Osteoblast (primary cell): Measurements from ENCODE around the gene ANO2. TPM values are rescaled to one million over a fixed set of nuclear protein-coding genes. Genes with fewer than 3 reads are reported as not detected.

Experiments
- DNase-seq: peaks from one replicate; pipeline ENCODE4 v3.0.0; 2011; ENCODE audit warnings: low spot score, mixed read lengths; ENCODE audit not compliant: insufficient read length; ENCODE audit errors: missing footprints
- H2AFZ ChIP-seq: 2 replicates; pipeline ENCODE4 v1.6.0; 2011; ENCODE audit warnings: mild to moderate bottlenecking, low read length
- H3K27ac ChIP-seq: 2 replicates; pipeline ENCODE4 v1.5.1; 2011; ENCODE audit warnings: mild to moderate bottlenecking, low read depth, low read length, moderate library complexity
- H3K27me3 ChIP-seq: 2 replicates; pipeline ENCODE4 v1.6.0; 2012; ENCODE audit warnings: mild to moderate bottlenecking, control low read depth, inconsistent platforms, low read length, moderate library complexity; ENCODE audit not compliant: insufficient read depth
- H3K36me3 ChIP-seq: 2 replicates; pipeline ENCODE4 v1.5.1; 2011; ENCODE audit warnings: mild to moderate bottlenecking, low read length, control low read depth, moderate library complexity; ENCODE audit not compliant: insufficient read depth
- H3K4me1 ChIP-seq: 2 replicates; pipeline ENCODE4 v1.5.1; 2011; ENCODE audit warnings: mild to moderate bottlenecking, low read length, control low read depth, moderate library complexity; ENCODE audit not compliant: insufficient read depth
- H3K4me2 ChIP-seq: 2 replicates; pipeline ENCODE4 v1.6.0; 2011; ENCODE audit warnings: mild to moderate bottlenecking, low read length; ENCODE audit not compliant: insufficient read depth
- H3K4me3 ChIP-seq: fragments of 200-600 bp; sonication (generic); 3 replicates; pipeline ENCODE4 v1.5.1; 2012; ENCODE audit warnings: mild to moderate bottlenecking, low read length, inconsistent platforms; ENCODE audit not compliant: insufficient read depth
- H3K79me2 ChIP-seq: 2 replicates; pipeline ENCODE4 v1.6.0; 2012; ENCODE audit warnings: mild to moderate bottlenecking, low read length, control low read depth, inconsistent platforms; ENCODE audit not compliant: insufficient read depth
- H3K9me3 ChIP-seq: 2 replicates; pipeline ENCODE4 v1.5.1; 2011; ENCODE audit warnings: low read depth, low read length, control low read depth
- H4K20me1 ChIP-seq: 2 replicates; pipeline ENCODE4 v1.6.0; 2012; ENCODE audit warnings: mild to moderate bottlenecking, low read length, control low read depth; ENCODE audit not compliant: insufficient read depth
- total RNA-seq: library from RNA; depleted of rRNA; stranded (reverse); fragments of >200 nt; gene quantifications from 2 replicates; pipeline ENCODE4 v1.2.3, GENCODE V29; 2012
- TF ChIP-seq, protein P1 (sequence below): IDR thresholded peaks from 2 replicates; pipeline ENCODE4 v1.5.1; 2011; ENCODE audit warnings: mild to moderate bottlenecking, low read depth, low read length, moderate library complexity; ENCODE audit errors: extremely low read depth

The ANO2 gene
- total RNA-seq, 1 donor = under 0.01 TPM

DNA sequence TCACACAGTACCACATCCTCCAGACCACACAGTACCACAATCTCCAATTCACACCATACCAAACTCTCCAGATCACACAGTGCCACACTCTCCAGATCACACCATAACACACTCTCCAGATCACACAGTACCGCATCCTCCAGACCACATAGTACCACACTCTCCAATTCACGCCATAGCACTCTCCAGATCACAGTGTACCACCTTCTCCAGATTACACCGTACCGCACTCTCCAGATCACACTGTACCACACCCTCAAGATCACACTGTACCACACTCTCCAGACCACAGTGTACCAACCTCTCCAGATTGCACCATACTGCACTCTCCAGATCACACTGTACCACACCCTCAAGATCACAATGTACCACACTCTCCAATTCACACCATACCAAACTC lies 328.2 kb downstream of the ANO2 start:
- Histone ChIP-seq H3K4me3 (no peak overlapping the region), H3K27ac (no peak overlapping the region), H4K20me1 (no peaks in the 10 kb centered on the region), H3K36me3 (no peaks in the 10 kb centered on the region), H3K27me3 (no peaks in the 10 kb centered on the region), H3K4me1 (no peaks in the 10 kb centered on the region), H3K9me3 (no peaks in the 10 kb centered on the region), H2AFZ (no peak overlapping the region), H3K4me2 (no peak overlapping the region), H3K79me2 (no peaks in the 10 kb centered on the region)
- no peak for DNase-seq
- TF ChIP-seq, protein P1, sequence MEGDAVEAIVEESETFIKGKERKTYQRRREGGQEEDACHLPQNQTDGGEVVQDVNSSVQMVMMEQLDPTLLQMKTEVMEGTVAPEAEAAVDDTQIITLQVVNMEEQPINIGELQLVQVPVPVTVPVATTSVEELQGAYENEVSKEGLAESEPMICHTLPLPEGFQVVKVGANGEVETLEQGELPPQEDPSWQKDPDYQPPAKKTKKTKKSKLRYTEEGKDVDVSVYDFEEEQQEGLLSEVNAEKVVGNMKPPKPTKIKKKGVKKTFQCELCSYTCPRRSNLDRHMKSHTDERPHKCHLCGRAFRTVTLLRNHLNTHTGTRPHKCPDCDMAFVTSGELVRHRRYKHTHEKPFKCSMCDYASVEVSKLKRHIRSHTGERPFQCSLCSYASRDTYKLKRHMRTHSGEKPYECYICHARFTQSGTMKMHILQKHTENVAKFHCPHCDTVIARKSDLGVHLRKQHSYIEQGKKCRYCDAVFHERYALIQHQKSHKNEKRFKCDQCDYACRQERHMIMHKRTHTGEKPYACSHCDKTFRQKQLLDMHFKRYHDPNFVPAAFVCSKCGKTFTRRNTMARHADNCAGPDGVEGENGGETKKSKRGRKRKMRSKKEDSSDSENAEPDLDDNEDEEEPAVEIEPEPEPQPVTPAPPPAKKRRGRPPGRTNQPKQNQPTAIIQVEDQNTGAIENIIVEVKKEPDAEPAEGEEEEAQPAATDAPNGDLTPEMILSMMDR = no peak

DNA sequence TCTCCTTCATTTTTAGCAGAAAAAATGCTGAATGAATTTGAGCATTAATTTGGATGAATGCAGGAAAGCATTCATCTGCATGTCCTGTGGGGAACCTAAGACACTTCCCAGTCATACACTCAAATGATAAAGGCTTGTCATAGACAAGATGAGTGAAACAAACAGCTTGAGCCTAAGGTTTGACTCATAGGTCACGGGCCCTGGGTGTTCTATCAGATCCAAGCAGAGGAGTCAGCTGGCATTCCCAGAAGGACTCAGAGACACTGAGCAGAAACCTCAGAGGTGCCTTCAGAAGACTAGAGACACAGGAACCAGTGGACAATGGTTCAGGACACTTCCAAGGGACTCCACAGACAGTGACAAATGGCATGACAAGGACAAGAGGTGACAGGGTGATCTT lies 329.3 kb downstream of the ANO2 start:
- DNase-seq = no peak
- no peaks in the 10 kb centered on the region for H4K20me1 ChIP-seq
- H3K27me3 ChIP-seq = no peaks in the 10 kb centered on the region
- no peak overlapping the region for H2AFZ ChIP-seq
- no peak overlapping the region for H3K27ac ChIP-seq
- no peaks in the 10 kb centered on the region for H3K4me1 ChIP-seq
- H3K79me2 ChIP-seq = no peaks in the 10 kb centered on the region
- H3K9me3 ChIP-seq = no peaks in the 10 kb centered on the region
- TF ChIP-seq, protein P1 = no peak
- no peak overlapping the region for H3K4me3 ChIP-seq
- no peaks in the 10 kb centered on the region for H3K36me3 ChIP-seq
- H3K4me2 ChIP-seq = no peak overlapping the region

DNA sequence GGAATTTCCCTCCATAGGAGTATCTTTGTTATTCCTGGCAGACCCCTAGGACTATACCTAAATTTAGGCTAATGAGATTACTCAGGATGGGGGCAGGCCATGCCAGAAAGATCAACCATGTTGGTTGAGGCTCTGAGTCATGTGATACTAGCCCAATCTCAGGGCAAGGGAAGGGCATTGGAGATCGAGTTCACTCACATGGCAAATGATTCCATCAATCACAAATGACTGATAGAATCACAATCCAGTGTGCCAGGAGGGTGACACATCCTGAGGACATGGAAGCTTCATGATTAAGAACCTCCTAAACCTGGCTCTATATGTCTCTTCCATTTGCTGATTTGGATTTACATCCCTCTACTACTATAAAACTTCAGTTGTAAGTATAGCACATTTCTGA lies 330.8 kb downstream of the ANO2 start:
- TF ChIP-seq, protein P1 = no peak
- DNase-seq = no peak
- Histone ChIP-seq H3K4me3 (no peak overlapping the region), H3K27me3 (no peaks in the 10 kb centered on the region), H3K36me3 (no peaks in the 10 kb centered on the region), H3K4me1 (no peaks in the 10 kb centered on the region), H3K79me2 (no peaks in the 10 kb centered on the region), H3K4me2 (no peak overlapping the region), H3K9me3 (peaks cover under 1% of the 10 kb centered on the region), H4K20me1 (no peaks in the 10 kb centered on the region), H2AFZ (no peak overlapping the region), H3K27ac (no peak overlapping the region)

DNA sequence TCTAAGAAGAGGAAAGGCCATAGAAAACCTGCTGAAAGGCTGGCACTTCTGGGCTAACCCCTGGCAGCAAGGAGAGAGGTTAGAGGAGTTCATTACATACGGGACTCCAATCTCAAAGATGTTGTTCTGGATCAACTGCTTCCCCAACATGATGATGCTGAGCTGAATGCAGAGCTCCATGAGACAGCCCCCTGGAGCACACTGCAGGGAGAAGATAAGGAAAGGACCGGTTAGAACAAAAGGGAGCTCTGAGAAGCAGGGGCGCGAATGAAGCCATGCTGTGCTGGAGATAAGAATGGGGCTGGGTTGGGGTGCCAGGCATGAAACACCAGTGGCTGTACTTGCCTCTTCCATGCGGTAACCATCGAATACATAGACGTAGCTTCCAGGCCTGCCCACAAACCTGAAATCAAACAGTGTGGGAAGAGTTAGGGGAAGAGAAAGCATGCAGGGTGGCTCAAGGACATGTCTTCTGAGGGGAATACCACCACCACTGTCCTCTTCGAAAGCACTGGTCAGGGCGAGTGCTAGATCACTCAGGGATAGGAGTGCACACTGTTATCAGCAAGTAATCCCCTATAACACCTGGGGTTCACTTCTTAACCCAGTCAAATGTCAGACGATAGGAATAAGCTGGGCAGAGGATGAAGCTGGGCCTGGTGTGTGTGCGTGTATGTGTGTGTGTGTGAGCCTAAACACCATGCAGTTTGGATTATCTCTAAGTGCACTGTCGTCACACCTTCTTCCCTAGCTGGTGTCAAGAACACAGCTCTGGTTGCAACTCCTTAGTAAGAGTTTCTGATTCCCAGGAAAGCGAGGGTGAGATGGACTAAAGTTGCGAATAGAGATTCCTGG lies 332.3 kb downstream of the ANO2 start:
- Histone ChIP-seq H3K79me2 (no peaks in the 10 kb centered on the region), H3K4me2 (no peak overlapping the region)
- TF ChIP-seq, protein P1 = no peak

More for the DNA sequence above, 332.3 kb downstream of the ANO2 start:
- Histone ChIP-seq H4K20me1 (no peaks in the 10 kb centered on the region), H3K9me3 (peaks cover 2% of the 10 kb centered on the region), H3K27me3 (no peaks in the 10 kb centered on the region), H3K27ac (no peak overlapping the region), H3K4me3 (no peak overlapping the region), H3K4me1 (no peaks in the 10 kb centered on the region), H3K36me3 (no peaks in the 10 kb centered on the region), H2AFZ (no peak overlapping the region)
- DNase-seq = no peak
